ENCODE results near the gene WLS.

WLS gene

DNA sequence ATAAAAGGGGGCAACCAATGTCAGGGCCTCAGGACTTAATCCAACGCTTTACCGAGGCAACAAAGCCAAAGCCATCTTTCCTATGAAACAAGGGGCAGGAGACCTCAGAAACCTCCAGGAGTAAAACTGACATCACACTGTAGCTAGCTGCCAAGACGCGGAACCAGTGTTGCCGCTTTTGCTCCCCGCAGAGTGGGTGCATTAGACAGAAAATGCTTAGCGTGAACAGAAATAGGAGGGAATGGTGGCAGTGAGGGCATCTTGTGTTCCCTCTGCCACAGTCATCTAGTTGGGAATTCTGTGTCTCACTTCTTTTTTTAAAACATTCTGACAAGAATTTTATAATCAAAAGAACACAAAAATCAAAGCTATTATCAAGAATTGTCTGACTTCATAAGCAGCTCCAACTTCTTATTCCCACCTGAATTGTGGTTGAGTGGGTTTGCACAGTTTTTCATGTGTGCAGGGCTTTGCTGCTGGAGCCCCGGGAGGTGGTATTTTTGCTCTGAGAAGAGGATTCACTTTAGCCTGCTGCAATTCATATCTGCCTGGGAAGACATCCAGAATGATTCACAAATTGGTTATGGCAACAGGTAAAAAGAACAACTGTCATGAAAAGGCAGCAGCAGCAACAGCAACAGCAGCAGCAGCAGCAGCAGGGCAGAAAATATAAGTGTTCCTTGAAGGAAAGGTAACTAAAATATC lies 99.7 kb downstream of the WLS start:
- TF ChIP-seq CEBPB (IDR thresholded peaks at IDR 0.05) (no peak), CREB1 (IDR thresholded peaks at IDR 0.05; ENCODE audit: low read depth) (no peak), EP300 (IDR thresholded peaks at IDR 0.05; ENCODE audit: borderline replicate concordance) (no peak), YY1 (IDR thresholded peaks at IDR 0.05; ENCODE audit: low read depth) (no peak), NFIC (IDR thresholded peaks at IDR 0.05) (no peak), TAF1 (IDR thresholded peaks at IDR 0.05; ENCODE audit: low read depth) (no peak), RAD21 (IDR thresholded peaks at IDR 0.05; ENCODE audit: low read depth) (no peak), MAX (IDR thresholded peaks at IDR 0.05) (no peak), TEAD4 (IDR thresholded peaks at IDR 0.05) (no peak), EGR1 (IDR thresholded peaks at IDR 0.05) (no peak), ZBTB7A (IDR thresholded peaks at IDR 0.05; ENCODE audit: low read depth) (no peak), REST (IDR thresholded peaks at IDR 0.05; ENCODE audit: low read depth) (no peak), TCF12 (IDR thresholded peaks at IDR 0.05; ENCODE audit: low read depth) (no peak), FOXM1 (IDR thresholded peaks at IDR 0.05; ENCODE audit: borderline replicate concordance, low read depth) (no peak)

DNA sequence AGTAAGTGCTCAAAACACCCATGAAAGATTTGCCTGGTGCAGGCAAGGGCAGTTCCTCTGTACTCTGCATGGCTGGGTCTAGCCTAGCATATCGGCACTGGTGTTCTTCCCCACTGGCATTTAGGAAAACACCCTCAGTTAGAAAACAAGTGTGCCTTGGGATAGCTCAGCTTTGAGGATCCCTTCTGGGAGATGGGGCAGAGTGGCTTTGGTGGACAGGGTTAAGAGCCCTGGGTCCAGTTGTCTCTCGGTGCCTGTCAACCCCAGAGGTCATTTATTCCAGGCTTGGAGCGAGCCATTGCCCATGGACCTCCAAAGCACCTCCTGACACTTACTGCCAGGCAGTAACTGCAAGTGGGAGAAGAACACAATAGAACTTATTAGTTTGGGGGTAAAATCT lies 101.1 kb downstream of the WLS start:
- TF ChIP-seq CREB1 (IDR thresholded peaks at IDR 0.05; ENCODE audit: low read depth), result no peak
- TF ChIP-seq REST (IDR thresholded peaks at IDR 0.05; ENCODE audit: low read depth), result no peak
- no peak for TF ChIP-seq USF1 (IDR thresholded peaks at IDR 0.05)
- no peak for TF ChIP-seq TEAD4 (IDR thresholded peaks at IDR 0.05)
- TF ChIP-seq EGR1 (IDR thresholded peaks at IDR 0.05), result no peak
- TF ChIP-seq NFIC (IDR thresholded peaks at IDR 0.05), result no peak
- no peak for TF ChIP-seq FOXM1 (IDR thresholded peaks at IDR 0.05; ENCODE audit: borderline replicate concordance, low read depth)
- no peak for TF ChIP-seq EP300 (IDR thresholded peaks at IDR 0.05; ENCODE audit: borderline replicate concordance)
- no peak for TF ChIP-seq MAX (IDR thresholded peaks at IDR 0.05)
- no peak for TF ChIP-seq YY1 (IDR thresholded peaks at IDR 0.05; ENCODE audit: low read depth)
- TF ChIP-seq TCF12 (IDR thresholded peaks at IDR 0.05; ENCODE audit: low read depth), result no peak

- TF ChIP-seq CREB1 (IDR thresholded peaks at IDR 0.05; ENCODE audit: low read depth), result no peak
- no peak for TF ChIP-seq MAX (IDR thresholded peaks at IDR 0.05)
- no peak for TF ChIP-seq REST (IDR thresholded peaks at IDR 0.05; ENCODE audit: low read depth)
- no peak for TF ChIP-seq USF1 (IDR thresholded peaks at IDR 0.05)
- TF ChIP-seq EP300 (IDR thresholded peaks at IDR 0.05; ENCODE audit: borderline replicate concordance), result no peak
- TF ChIP-seq NFIC (IDR thresholded peaks at IDR 0.05), result no peak
- TF ChIP-seq RAD21 (IDR thresholded peaks at IDR 0.05; ENCODE audit: low read depth), result no peak
- TF ChIP-seq CEBPB (IDR thresholded peaks at IDR 0.05), result no peak
- no peak for TF ChIP-seq TEAD4 (IDR thresholded peaks at IDR 0.05)
- no peak for TF ChIP-seq FOXM1 (IDR thresholded peaks at IDR 0.05; ENCODE audit: borderline replicate concordance, low read depth)
- no peak for TF ChIP-seq ZBTB7A (IDR thresholded peaks at IDR 0.05; ENCODE audit: low read depth)
- no peak for TF ChIP-seq EGR1 (IDR thresholded peaks at IDR 0.05)
- TF ChIP-seq TAF1 (IDR thresholded peaks at IDR 0.05; ENCODE audit: low read depth), result no peak
- no peak for TF ChIP-seq YY1 (IDR thresholded peaks at IDR 0.05; ENCODE audit: low read depth)
- TF ChIP-seq TCF12 (IDR thresholded peaks at IDR 0.05; ENCODE audit: low read depth), result no peak
Measured at GRCh38 chr1:68129536-68130250, 102.6 kb downstream of the WLS start.
